GM10847 (cell line): ENCODE measurements around the gene ARHGAP23.

Source experiments
- POLR2A ChIP-seq: IDR thresholded peaks from 2 replicates; pipeline ENCODE4 v1.6.1; 2011; ENCODE audit not compliant: insufficient read length; ENCODE audit errors: extremely low read depth

Gene ARHGAP23

GRCh38 chr17:38451030-38451839, 23.0 kb downstream of the ARHGAP23 start:
- no peak for TF ChIP-seq POLR2A

DNA sequence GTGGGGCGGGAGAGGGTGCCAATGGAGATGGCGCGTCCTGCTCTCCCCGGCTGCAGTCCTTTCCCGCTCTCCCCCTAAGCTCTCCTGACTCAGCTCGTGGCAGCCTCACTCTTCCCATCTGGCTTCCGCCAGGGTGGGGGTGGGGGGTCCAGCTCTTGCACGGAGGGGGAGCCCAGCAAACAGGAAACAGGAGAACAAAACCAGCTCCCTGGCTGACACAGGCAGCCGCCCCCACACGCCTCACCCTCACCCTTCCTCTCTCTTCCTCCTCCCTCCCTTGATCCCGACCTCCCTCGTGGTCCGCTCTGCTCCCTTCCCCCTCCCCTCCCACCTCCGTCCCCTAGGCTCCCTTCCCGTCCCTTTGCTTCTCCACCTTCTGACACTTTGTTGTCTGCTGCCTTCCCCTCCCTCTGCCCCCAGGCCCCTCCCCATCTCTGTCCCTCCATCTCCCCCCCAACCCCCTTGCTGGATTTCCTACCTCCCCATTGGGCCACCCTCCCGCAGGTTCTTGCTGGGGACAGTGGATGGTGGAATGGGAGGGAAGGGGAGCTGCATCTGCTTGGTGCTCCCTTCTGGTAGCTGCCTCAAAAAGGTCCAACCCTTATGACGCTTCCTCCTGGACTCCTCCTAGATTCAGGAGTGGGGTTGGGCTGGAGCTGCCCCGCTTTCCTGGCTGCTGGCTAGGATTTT, 23.7 kb downstream of the ARHGAP23 start:
- no peak for TF ChIP-seq POLR2A

GRCh38 chr17:38452719-38453118, 24.5 kb downstream of the ARHGAP23 start:
- TF ChIP-seq POLR2A: no peak

GRCh38 chr17:38453951-38454421, 25.7 kb downstream of the ARHGAP23 start:
- no peak for TF ChIP-seq POLR2A

DNA sequence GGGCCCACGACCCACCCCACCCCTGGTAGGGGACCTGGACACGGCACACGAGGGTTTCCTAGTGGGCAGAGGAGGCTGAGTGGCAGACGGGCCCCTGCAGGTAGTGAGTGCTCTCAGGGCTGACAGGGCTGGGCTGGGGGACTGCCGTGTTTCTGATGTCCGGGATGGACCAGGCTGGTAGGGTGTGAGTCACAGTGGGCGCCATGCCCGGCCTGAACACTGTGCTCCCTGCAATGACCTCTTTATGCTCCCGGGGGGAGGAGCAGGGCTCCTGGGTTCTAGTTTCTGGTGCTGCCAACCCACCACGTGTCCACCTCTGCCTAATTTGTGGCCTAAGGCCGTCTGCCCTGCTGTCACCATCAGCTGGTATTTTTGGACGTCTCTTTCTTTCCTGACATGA, 26.3 kb downstream of the ARHGAP23 start:
- TF ChIP-seq POLR2A: no peak

GRCh38 chr17:38455288-38455915, 27.1 kb downstream of the ARHGAP23 start:
- no peak for TF ChIP-seq POLR2A

GRCh38 chr17:38456031-38456815, 28.0 kb downstream of the ARHGAP23 start:
- TF ChIP-seq POLR2A: no peak

DNA sequence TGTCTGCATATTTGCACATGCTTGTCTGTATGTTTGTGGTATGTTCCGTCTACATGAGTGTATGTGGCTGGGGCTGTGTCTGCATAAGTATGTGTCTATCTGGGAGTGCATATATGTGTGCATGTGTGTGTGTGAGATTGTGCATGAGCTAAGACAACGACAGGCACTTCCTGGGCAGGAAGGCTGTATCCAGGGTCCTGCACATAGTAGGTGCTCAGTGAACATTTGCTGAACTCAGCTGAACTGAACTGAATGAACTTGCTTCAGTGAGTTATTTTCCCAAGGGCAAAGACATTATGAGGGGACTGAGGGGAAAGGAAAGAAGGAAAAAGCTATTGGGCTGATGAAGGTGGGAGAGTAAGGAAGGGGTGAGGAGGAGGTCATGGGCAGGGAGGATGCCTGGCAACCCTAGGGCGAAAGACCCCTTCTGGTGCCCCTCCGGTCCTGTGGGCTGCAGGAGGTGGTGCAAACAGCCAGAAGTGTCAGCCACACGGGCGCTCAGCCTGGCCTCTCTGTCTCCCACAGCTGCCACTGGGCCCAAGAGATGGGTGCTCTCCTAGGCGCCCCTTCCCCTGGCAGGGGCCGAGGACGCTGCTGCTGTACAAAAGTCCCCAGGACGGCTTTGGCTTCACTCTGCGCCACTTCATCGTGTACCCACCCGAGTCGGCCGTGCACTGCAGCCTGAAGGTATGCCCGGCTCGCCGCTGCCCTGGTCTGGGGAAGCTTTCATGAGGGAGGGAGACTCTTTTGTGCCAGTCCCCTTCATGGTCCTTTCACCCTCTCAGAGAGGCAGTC, 29.5 kb downstream of the ARHGAP23 start:
- TF ChIP-seq POLR2A: no peak

- TF ChIP-seq POLR2A: no peak
Measured at GRCh38 chr17:38458521-38458920, 30.3 kb downstream of the ARHGAP23 start.

DNA sequence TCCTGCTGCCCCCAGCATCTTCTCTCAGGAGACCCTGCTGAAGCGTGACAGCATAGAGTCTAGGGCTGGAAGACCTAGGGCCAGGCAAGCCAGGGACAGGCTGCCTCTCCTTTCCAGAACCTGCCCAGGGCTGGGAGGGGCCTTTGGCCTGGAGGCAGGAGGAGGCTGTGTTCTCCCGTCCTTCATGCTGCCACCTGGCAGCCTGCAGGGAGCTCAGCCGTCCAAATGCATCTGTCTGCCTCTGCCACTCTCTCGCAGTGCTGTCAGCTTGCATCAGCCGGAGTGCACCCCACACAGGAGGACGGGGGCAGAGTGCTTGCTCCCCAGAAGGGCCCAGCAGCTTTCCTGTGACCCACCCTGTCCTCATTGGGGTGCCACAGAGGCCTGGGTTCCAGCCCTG, 31.3 kb downstream of the ARHGAP23 start:
- TF ChIP-seq POLR2A: no peak

DNA sequence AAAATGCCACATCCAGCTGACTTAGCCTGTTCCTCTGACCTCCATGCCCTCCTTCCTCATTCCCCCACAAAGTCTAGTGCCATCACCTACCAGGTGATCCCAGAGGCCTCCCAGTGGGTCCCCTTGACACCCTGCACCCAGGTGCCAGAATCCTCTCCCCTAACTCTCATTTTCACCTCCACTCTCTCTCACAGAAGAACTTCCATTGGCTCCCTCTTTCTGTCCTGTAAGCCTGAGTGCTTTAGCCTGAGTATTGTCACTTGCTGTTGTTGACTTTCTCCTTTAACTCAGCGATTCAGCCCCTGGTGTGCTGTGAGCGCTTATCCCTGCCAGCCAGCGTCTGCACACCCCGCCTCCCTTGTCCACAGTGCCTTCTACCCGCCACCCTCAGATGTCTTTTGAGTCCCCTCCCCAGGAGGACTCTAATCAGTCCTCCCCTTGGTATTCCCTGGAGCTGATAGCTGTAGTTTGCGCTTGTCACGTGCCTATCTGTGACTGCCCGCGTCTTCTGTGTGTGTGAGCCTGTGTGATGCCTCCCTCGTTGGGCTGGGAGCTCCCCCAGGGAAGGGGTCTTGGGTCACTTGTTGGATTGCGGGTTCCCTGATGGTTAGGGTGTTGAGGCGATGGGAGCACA, 31.9 kb downstream of the ARHGAP23 start:
- no peak for TF ChIP-seq POLR2A

DNA sequence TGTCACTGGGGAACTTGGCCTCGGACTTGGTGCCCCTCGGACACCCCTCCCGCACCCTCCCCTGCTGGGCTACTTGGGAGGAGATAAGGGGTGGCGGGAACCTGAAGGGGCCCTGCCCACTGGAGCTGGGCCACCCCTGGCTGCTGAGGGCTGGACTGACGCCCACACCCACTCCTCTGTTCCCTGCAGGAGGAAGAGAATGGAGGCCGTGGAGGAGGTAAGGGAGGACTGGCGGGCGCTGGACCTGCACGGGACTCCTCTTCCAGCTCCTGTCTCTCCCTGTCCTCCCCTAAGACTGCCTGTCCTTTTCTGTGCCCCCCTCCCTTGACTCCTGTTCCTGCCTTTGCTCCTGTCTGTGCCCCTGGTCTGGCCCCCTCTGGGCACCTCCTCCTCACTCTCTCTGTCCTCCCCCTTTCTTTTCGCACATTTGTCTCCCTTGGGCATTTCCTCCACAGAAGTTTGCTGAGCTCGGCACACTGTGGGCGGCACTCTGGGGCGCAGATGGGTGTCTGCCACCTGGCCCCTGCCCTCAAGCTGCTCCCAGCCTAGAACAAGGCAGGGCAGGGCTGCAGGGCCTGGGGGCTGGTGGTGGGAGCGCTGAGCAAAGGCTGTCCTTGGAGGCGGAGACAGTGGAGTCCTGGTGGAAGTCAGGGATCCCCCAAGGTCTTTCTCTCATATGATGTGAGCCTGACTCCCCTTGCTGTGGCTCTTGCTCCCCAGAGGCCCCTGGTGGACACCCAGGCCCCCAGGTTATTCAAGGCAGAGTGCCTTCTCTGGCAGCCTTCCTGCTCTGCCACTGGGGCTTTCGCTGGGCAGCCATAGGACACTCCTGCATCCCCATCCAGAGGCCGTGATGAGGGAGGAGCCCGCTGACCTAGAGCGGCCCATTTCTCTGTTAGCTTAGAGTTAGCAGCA, 32.7 kb downstream of the ARHGAP23 start:
- TF ChIP-seq POLR2A: no peak

DNA sequence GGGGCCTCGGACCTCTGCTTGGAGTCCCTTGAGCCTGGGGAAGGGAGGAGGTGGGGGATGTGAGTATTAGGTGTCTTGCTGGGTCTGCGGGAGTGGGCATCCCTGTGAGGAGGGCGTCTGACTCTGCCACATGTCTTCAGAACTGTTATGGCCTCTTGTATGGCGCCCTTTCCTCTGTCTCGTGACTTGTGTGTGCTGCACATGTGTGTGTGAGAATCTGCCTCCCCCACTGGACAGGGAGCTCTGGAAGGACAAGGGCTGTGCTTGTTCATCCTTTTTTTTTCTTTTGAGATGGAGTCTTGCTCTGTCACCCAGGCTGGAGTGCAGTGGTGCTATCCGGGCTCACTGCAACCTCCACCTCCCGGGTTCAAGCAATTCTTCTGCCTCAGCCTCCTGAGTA, 33.4 kb downstream of the ARHGAP23 start:
- no peak for TF ChIP-seq POLR2A
